ENCODE results near the gene RPA3.

DNA sequence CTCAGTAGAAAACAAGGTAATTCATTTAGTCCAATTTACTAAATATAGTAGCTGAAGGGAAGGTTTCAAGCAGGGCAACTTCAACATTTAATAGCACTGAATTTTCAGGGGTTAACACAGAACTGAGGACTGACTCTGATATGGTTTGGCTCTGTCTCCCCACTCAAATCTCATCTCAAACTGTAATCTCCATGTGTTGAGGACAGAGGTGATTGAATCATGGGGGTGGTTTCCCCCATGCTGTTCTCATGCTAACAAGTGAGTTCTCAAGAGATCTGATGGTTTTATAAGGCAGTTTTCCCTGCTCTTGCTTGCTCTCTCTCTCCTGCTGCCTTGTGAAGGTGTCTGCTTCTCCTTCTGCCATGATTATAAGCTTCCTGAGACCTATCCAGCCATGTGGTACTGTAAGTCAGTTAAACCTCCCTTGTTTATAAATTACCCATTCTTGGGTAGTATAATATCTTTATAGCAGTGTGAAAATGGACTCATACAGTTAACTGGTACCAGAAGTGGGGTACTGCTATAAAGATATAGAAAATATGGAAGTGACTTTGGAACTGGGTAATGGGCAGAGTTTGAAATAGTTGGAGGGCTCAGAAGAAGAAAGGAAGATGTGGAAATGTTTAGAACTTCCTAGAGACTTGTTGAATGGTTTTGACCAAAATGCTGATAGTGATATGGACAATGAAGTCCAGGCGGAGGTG, 87.6 kb downstream of the RPA3 start:
- TF ChIP-seq, protein P1, sequence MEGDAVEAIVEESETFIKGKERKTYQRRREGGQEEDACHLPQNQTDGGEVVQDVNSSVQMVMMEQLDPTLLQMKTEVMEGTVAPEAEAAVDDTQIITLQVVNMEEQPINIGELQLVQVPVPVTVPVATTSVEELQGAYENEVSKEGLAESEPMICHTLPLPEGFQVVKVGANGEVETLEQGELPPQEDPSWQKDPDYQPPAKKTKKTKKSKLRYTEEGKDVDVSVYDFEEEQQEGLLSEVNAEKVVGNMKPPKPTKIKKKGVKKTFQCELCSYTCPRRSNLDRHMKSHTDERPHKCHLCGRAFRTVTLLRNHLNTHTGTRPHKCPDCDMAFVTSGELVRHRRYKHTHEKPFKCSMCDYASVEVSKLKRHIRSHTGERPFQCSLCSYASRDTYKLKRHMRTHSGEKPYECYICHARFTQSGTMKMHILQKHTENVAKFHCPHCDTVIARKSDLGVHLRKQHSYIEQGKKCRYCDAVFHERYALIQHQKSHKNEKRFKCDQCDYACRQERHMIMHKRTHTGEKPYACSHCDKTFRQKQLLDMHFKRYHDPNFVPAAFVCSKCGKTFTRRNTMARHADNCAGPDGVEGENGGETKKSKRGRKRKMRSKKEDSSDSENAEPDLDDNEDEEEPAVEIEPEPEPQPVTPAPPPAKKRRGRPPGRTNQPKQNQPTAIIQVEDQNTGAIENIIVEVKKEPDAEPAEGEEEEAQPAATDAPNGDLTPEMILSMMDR (tag by site-specific recombination; IDR thresholded peaks at IDR 0.05): no peak
- TF ChIP-seq, protein P2, sequence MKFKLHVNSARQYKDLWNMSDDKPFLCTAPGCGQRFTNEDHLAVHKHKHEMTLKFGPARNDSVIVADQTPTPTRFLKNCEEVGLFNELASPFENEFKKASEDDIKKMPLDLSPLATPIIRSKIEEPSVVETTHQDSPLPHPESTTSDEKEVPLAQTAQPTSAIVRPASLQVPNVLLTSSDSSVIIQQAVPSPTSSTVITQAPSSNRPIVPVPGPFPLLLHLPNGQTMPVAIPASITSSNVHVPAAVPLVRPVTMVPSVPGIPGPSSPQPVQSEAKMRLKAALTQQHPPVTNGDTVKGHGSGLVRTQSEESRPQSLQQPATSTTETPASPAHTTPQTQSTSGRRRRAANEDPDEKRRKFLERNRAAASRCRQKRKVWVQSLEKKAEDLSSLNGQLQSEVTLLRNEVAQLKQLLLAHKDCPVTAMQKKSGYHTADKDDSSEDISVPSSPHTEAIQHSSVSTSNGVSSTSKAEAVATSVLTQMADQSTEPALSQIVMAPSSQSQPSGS (tag by site-specific recombination; IDR thresholded peaks at IDR 0.05; ENCODE audit: low read depth): no peak
- no peak for TF ChIP-seq ZNF677 (tag by site-specific recombination; IDR thresholded peaks at IDR 0.05)
- no peak for TF ChIP-seq TCF7L2 (IDR thresholded peaks at IDR 0.05; ENCODE audit: borderline replicate concordance, low read depth, low read length)
- TF ChIP-seq BCL11A (tag by site-specific recombination; IDR thresholded peaks at IDR 0.05; ENCODE audit: low read depth): no peak
- no peak for TF ChIP-seq ZNF785 (tag by site-specific recombination; IDR thresholded peaks at IDR 0.05)
- TF ChIP-seq ZNF335 (tag by site-specific recombination; conservative IDR thresholded peaks at IDR 0.05): no peak
- TF ChIP-seq YY2 (tag by site-specific recombination; IDR thresholded peaks at IDR 0.05): no peak
- no peak for TF ChIP-seq SP2 (tag by site-specific recombination; IDR thresholded peaks at IDR 0.05)
- TF ChIP-seq, protein P3, sequence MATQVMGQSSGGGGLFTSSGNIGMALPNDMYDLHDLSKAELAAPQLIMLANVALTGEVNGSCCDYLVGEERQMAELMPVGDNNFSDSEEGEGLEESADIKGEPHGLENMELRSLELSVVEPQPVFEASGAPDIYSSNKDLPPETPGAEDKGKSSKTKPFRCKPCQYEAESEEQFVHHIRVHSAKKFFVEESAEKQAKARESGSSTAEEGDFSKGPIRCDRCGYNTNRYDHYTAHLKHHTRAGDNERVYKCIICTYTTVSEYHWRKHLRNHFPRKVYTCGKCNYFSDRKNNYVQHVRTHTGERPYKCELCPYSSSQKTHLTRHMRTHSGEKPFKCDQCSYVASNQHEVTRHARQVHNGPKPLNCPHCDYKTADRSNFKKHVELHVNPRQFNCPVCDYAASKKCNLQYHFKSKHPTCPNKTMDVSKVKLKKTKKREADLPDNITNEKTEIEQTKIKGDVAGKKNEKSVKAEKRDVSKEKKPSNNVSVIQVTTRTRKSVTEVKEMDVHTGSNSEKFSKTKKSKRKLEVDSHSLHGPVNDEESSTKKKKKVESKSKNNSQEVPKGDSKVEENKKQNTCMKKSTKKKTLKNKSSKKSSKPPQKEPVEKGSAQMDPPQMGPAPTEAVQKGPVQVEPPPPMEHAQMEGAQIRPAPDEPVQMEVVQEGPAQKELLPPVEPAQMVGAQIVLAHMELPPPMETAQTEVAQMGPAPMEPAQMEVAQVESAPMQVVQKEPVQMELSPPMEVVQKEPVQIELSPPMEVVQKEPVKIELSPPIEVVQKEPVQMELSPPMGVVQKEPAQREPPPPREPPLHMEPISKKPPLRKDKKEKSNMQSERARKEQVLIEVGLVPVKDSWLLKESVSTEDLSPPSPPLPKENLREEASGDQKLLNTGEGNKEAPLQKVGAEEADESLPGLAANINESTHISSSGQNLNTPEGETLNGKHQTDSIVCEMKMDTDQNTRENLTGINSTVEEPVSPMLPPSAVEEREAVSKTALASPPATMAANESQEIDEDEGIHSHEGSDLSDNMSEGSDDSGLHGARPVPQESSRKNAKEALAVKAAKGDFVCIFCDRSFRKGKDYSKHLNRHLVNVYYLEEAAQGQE (tag by site-specific recombination; IDR thresholded peaks at IDR 0.05): no peak
- no peak for TF ChIP-seq ZNF114 (tag by site-specific recombination; IDR thresholded peaks at IDR 0.05)
- TF ChIP-seq, protein P4, sequence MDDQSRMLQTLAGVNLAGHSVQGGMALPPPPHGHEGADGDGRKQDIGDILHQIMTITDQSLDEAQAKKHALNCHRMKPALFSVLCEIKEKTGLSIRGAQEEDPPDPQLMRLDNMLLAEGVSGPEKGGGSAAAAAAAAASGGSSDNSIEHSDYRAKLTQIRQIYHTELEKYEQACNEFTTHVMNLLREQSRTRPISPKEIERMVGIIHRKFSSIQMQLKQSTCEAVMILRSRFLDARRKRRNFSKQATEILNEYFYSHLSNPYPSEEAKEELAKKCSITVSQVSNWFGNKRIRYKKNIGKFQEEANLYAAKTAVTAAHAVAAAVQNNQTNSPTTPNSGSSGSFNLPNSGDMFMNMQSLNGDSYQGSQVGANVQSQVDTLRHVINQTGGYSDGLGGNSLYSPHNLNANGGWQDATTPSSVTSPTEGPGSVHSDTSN (CRISPR knock-in tag; IDR thresholded peaks at IDR 0.05): no peak
- no peak for TF ChIP-seq ZNF48 (tag by site-specific recombination; IDR thresholded peaks at IDR 0.05)
- no peak for TF ChIP-seq ZNF549 (tag by site-specific recombination; IDR thresholded peaks at IDR 0.05)

Measured in HEK293 (cell line).